HG02938 (cell line): Measurements from ENCODE around the gene SNAI1.
"Not testable (repeated sequence)": the region's sequence is repeated elsewhere in the genome, so short reads cannot be mapped to it uniquely, and the experiment has no call there.

ENCODE experiments used
- ATAC-seq: cut with Tn5 transposase; IDR thresholded peaks from one replicate; pipeline ENCODE4 v1.9.1; 2021; ENCODE audit warnings: mild to moderate bottlenecking, moderate library complexity; ENCODE audit not compliant: unreplicated experiment

SNAI1 gene

GRCh38 chr20:49961413-49961812, 21.4 kb upstream of the SNAI1 start:
- no peak for ATAC-seq

- ATAC-seq = no peak
Measured at GRCh38 chr20:49964964-49965780, 17.6 kb upstream of the SNAI1 start.

GRCh38 chr20:49965781-49966305, 16.9 kb upstream of the SNAI1 start:
- no peak for ATAC-seq

- no peak for ATAC-seq
Measured at GRCh38 chr20:49966861-49967260, 15.9 kb upstream of the SNAI1 start.

- no peak for ATAC-seq
Measured at GRCh38 chr20:49969234-49969633, 13.5 kb upstream of the SNAI1 start.

GRCh38 chr20:49969946-49970345, 12.8 kb upstream of the SNAI1 start:
- ATAC-seq = no peak

GRCh38 chr20:49970498-49970897, 12.3 kb upstream of the SNAI1 start:
- no peak for ATAC-seq

- no peak for ATAC-seq
Measured at GRCh38 chr20:49973981-49974380, 8.8 kb upstream of the SNAI1 start.

- ATAC-seq = no peak
Measured at GRCh38 chr20:49976542-49976941, 6.2 kb upstream of the SNAI1 start.

GRCh38 chr20:49977740-49978139, 5.0 kb upstream of the SNAI1 start:
- ATAC-seq = not testable (repeated sequence)

- no peak for ATAC-seq
Measured at GRCh38 chr20:49978685-49979029, 4.1 kb upstream of the SNAI1 start.

GRCh38 chr20:49979030-49979832, 3.5 kb upstream of the SNAI1 start:
- ATAC-seq = no peak

GRCh38 chr20:49980140-49981008, 2.4 kb upstream of the SNAI1 start:
- ATAC-seq = no peak

- no peak for ATAC-seq
Measured at GRCh38 chr20:49981218-49982071, 1.3 kb upstream of the SNAI1 start.

- ATAC-seq = no peak
Measured at GRCh38 chr20:49982072-49982345, 771 bp upstream of the SNAI1 start.

- ATAC-seq = no peak
Measured at GRCh38 chr20:49983123-49983847, 505 bp downstream of the SNAI1 start.

GRCh38 chr20:49983848-49984408, 1.1 kb downstream of the SNAI1 start:
- no peak for ATAC-seq

GRCh38 chr20:49984426-49985153, 1.8 kb downstream of the SNAI1 start:
- ATAC-seq = no peak

- no peak for ATAC-seq
Measured at GRCh38 chr20:49985157-49985556, 2.4 kb downstream of the SNAI1 start.
